K562 (cell line): ENCODE results near the gene ODF2. TPM values are rescaled to one million over a fixed set of nuclear protein-coding genes. Genes with fewer than 3 reads are reported as not detected.

Experiments
- ATAC-seq: fragments of 200-7000 bp; cut with Tn5 transposase; 3 replicates; pipeline ENCODE4 v1.9.1; 2020; ENCODE audit warnings: moderate library complexity
- BruUV-seq: library from RNA; stranded (reverse); fragments of 400-500 nt; replicated peaks from 2 replicates; lab custom pipeline; 2021; lab: Mats Ljungman, UMichigan
- CTCF ChIA-PET: fragments of 300-600 bp; formaldehyde crosslinking; extraction: SDS; loops from one replicate; lab custom pipeline; 2021; ENCODE audit warnings: low intra/inter-chr PET ratio; lab: Yijun Ruan, JAX
- POLR2A ChIA-PET: fragments of 300-600, 350-650 bp; sonication (Branson Sonifier 250); formaldehyde crosslinking; extraction: SDS; loops from one replicate; lab custom pipeline; 2021; ENCODE audit warnings: antibody characterized with exemption, inconsistent platforms; lab: Yijun Ruan, JAX
- DNase-seq, 4 experiments: peaks; one replicate each; pipeline versions ENCODE4 v3.0.0 to v3.0.0-alpha.2; 2011 to 2018; ENCODE audit warnings: low spot score in 3 of 4, mixed read lengths in 3 of 4; ENCODE audit errors: extremely low read depth in 1 of 4
- FAIRE-seq: peaks from 2 replicates; lab custom pipeline; 2011; peaks lifted over from hg19 to GRCh38; lab: Jason Lieb, UNC
- H2AFZ ChIP-seq: 2 replicates; pipeline ENCODE4 v1.6.0; 2011; ENCODE audit warnings: low read depth, low read length, control low read depth, inconsistent platforms
- H3K27ac ChIP-seq: fragments of 200-600 bp; 3 replicates; pipeline ENCODE4 v1.8.0; 2011; ENCODE audit warnings: low read depth, mild to moderate bottlenecking, control low read depth, inconsistent platforms, low read length, moderate library complexity, mixed read lengths; ENCODE audit errors: extremely low read depth
- H3K27me3 ChIP-seq, 2 experiments: fragments of 300-600 bp in 1 of 2; 2 replicates in 1 of 2; 3 replicates in 1 of 2; pipeline versions ENCODE4 v1.6.0 to v1.8.0; 2011; ENCODE audit warnings: inconsistent platforms in 2 of 2, low read length in 2 of 2, mild to moderate bottlenecking in 1 of 2, mixed read lengths in 1 of 2, moderate library complexity in 1 of 2; ENCODE audit not compliant: control insufficient read depth in 2 of 2, insufficient read depth in 2 of 2
- H3K36me3 ChIP-seq: fragments of 300-600 bp; 3 replicates; pipeline ENCODE4 v1.8.0; 2011; ENCODE audit warnings: mild to moderate bottlenecking, low read length, inconsistent platforms; ENCODE audit not compliant: control insufficient read depth, insufficient read depth
- H3K4me1 ChIP-seq, 2 experiments: fragments of 200-600 bp in 1 of 2; replicated peaks in 1 of 2; 2 replicates in 1 of 2; 3 replicates in 1 of 2; pipeline versions ENCODE4 v1.5.1 to v1.8.0; 2011; ENCODE audit warnings: inconsistent platforms in 2 of 2, low read length in 2 of 2, mild to moderate bottlenecking in 1 of 2, mixed read lengths in 1 of 2, moderate library complexity in 1 of 2; ENCODE audit not compliant: control insufficient read depth in 2 of 2, insufficient read depth in 2 of 2
- H3K4me2 ChIP-seq: 2 replicates; pipeline ENCODE4 v1.6.1; 2011; ENCODE audit warnings: low read length, control low read depth, inconsistent platforms, mixed read lengths; ENCODE audit not compliant: insufficient read depth
- H3K4me3 ChIP-seq: fragments of 200-600 bp; sonication (generic), shearing (Covaris generic); 2 replicates; pipeline ENCODE4 v1.5.1; 2016; ENCODE audit warnings: control low read depth, inconsistent platforms
- H3K79me2 ChIP-seq: fragments of 200-600 bp; 3 replicates; pipeline ENCODE4 v1.8.0; 2011; ENCODE audit warnings: low read length, inconsistent platforms; ENCODE audit not compliant: control insufficient read depth, insufficient read depth
- H3K9ac ChIP-seq, 2 experiments: 2 replicates each; pipeline versions ENCODE4 v1.6.0 to v1.6.1; 2011; ENCODE audit warnings: low read depth in 2 of 2, low read length in 2 of 2, control low read depth in 1 of 2, inconsistent platforms in 1 of 2, mild to moderate bottlenecking in 1 of 2, mixed read lengths in 1 of 2; ENCODE audit not compliant: insufficient read depth in 1 of 2
- H3K9me1 ChIP-seq: one replicate; pipeline ENCODE4 v1.6.0; 2011; ENCODE audit warnings: inconsistent platforms, mild to moderate bottlenecking, low read length, moderate library complexity; ENCODE audit not compliant: control insufficient read depth, insufficient read depth
- H3K9me3 ChIP-seq: replicated peaks from 2 replicates; pipeline ENCODE4 v1.5.1; 2011; ENCODE audit warnings: low read depth, low read length, inconsistent platforms; ENCODE audit not compliant: control insufficient read depth, insufficient read depth
- H4K20me1 ChIP-seq: replicated peaks from 2 replicates; pipeline ENCODE4 v1.6.1; 2011; ENCODE audit warnings: low read length, inconsistent platforms, mixed read lengths; ENCODE audit not compliant: control insufficient read depth, insufficient read depth
- EP300 ChIP-seq: IDR thresholded peaks from 2 replicates; pipeline ENCODE4 v1.6.1; 2012; ENCODE audit warnings: low read length, improper control_type of control experiment
- NRF1 ChIP-seq, 2 experiments: fragments of 450-650 bp; IDR thresholded peaks in 1 of 2; conservative IDR thresholded peaks in 1 of 2; 2 replicates each; pipeline ENCODE4 v1.6.1; 2014; ENCODE audit warnings: mild to moderate bottlenecking in 2 of 2
- TCF7 ChIP-seq: sonication (generic); IDR thresholded peaks from 2 replicates; pipeline ENCODE4 v1.6.1; 2016; ENCODE audit warnings: antibody characterized with exemption, borderline replicate concordance
- TFE3 ChIP-seq: fragments of 450-650 bp; formaldehyde crosslinking; IDR thresholded peaks from 2 replicates; pipeline ENCODE4 v1.4.0; 2020; ENCODE audit warnings: mild to moderate bottlenecking, mixed read lengths
- THAP7 ChIP-seq: fragments of 250-450 bp; sonication (Bioruptor Pico); IDR thresholded peaks from 2 replicates; pipeline ENCODE4 v1.5.0; 2021
- ZBTB26 ChIP-seq: fragments of 450-650 bp; formaldehyde crosslinking; IDR thresholded peaks from 2 replicates; pipeline ENCODE4 v1.4.0; 2022; ENCODE audit warnings: missing genetic modification characterization
- ZNF121 ChIP-seq: sonication (generic); formaldehyde crosslinking; conservative IDR thresholded peaks from 2 replicates; pipeline ENCODE4 v1.8.0; 2022; ENCODE audit warnings: missing genetic modification reagents
- WGBS: fragments of 100-300 bp; shearing (Covaris generic); methylation state at CpG from one replicate; pipeline ENCODE4 v1.1.6; 2016; ENCODE audit warnings: low coverage, mixed read lengths; ENCODE audit not compliant: insufficient coverage; ENCODE audit errors: missing lambda C conversion rate; 5-methylcytosine and 5-hydroxymethylcytosine counted together
- in situ Hi-C: fragments of 300-500 bp; cut with MboI; formaldehyde crosslinking; loops from 4 replicates; pipeline ENCODE4 v1.15.0; 2018; ENCODE audit warnings: inconsistent platforms, mixed read lengths
- intact Hi-C: fragments of 100-400 bp; cut with micrococcal nuclease; formaldehyde crosslinking; loops from 2 replicates; pipeline ENCODE4 v1.14.2; 2022
- polyA plus RNA-seq, 8 experiments: library from polyadenylated mRNA; depleted of rRNA in 4 of 8; stranded (reverse) in 5 of 8; unstranded in 3 of 8; fragments of >200 nt; fragmentation: Nextera tagmentation in 2 of 8; fragmentation: Illumina TruSeq in 1 of 8; extraction: Ambion mirVana in 2 of 8; extraction: Trizol in 1 of 8; gene quantifications; 2 replicates each; pipeline versions ENCODE4 v1.2.1 to v1.2.3, GENCODE V29; 2011 to 2014; ENCODE audit warnings: inconsistent platforms in 1 of 8, missing spikeins in 1 of 8
- total RNA-seq, 7 experiments: library from RNA; depleted of rRNA in 6 of 7; stranded (reverse); fragments of >200 nt in 6 of 7; fragmentation: Illumina TruSeq in 2 of 7; extraction: Trizol in 2 of 7; gene quantifications; 2 replicates each; pipeline versions ENCODE4 v1.2.1 to v1.2.3, GENCODE V29; 2011 to 2021; ENCODE audit warnings: low replicate concordance in 1 of 7

Gene ODF2
- total and polyA plus RNA-seq, 9 of the 15 experiments (the other 6 are each of a cell fraction or from before 2014, with no cell fraction given), result 16.5 to 83.2 (median 69.7) TPM

GRCh38 chr9:128494108-128494745 is 38.4 kb downstream of the ODF2 start (continued):
- TF ChIP-seq ZBTB26 (CRISPR knock-in tag) (no peak), EP300 (peak; percentile 14; the same call in 1 of the 2 replicates), THAP7 (CRISPR knock-in tag) (no peak), TFE3 (CRISPR knock-in tag) (no peak)

GRCh38 chr9:128494746-128495129 is 38.9 kb downstream of the ODF2 start:
- Histone ChIP-seq H3K9me1 (no peaks in the 10 kb centered on the region), H3K4me1 (peaks cover 12 to 17% of the 10 kb centered on the region in 2 experiments), H3K36me3 (peaks cover 78% of the 10 kb centered on the region), H3K4me3 (no peak overlapping the region), H4K20me1 (no peaks in the 10 kb centered on the region), H3K9ac (peak overlapping the region in 1 of 2 experiments; percentile 72; a peak in 2 of 4 replicates), H2AFZ (no peak overlapping the region), H3K27ac (peak overlapping the region; percentile 66; the same call in 1 of the 3 replicates), H3K9me3 (no peaks in the 10 kb centered on the region), H3K27me3 (no peaks in the 10 kb centered on the region), H3K4me2 (peak overlapping the region; percentile 23; the same call in 1 of the 2 replicates)
- no peak for DNase-seq
- in situ Hi-C loops, result no loop called here
- BruUV-seq, result no TSS peak
- ChIA-PET CTCF (interaction anchor here (0.6 kb wide), 1 partner anchor 56 kb away, joined by 3 read pairs; no protein-coding TSS in a partner anchor), POLR2A (interaction anchor here (0.9 to 1.5 kb wide), 3 partner anchors 9 to 17 kb away, joined by 3 to 4 read pairs (median 3); no protein-coding TSS in a partner anchor)
- no peak for ATAC-seq
- TF ChIP-seq ZNF121 (CRISPR knock-in tag), result no peak
- peak in 1 of 2 experiments; percentile 34 for TF ChIP-seq NRF1 (conservative IDR thresholded peaks at IDR 0.05 in 1 of 2, IDR thresholded peaks at IDR 0.05 in 1 of 2)
- no peak for TF ChIP-seq TCF7
- TF ChIP-seq, all 486 proteins: peak for 1
- no peak for FAIRE-seq
- no peaks in the 10 kb centered on the region for H3K79me2 ChIP-seq
- intact Hi-C loops, result loop anchor here (5.0 kb wide), 1 partner anchor 37 kb away; the partner anchor contains the start of gene ODF2
- 74% methylated on average over 5 of the region's 5 CpGs for WGBS
